Endodermal cell (in vitro differentiated cells): ENCODE data around the gene INSR. TPM values are rescaled to one million over a fixed set of nuclear protein-coding genes. Genes with fewer than 3 reads are reported as not detected.

Source experiments
- DNase-seq: peaks from one replicate; pipeline ENCODE4 v3.0.0-alpha.2; 2017
- H3K27ac ChIP-seq: 2 replicates; pipeline ENCODE4 v1.5.1; 2013; ENCODE audit warnings: mild to moderate bottlenecking, low read depth, low read length, moderate library complexity
- H3K27me3 ChIP-seq: 2 replicates; pipeline ENCODE4 v1.6.1; 2013; ENCODE audit warnings: mild to moderate bottlenecking, low read length, moderate library complexity; ENCODE audit not compliant: insufficient read depth, control insufficient read depth, poor library complexity, severe bottlenecking
- H3K36me3 ChIP-seq: 2 replicates; pipeline ENCODE4 v1.7.0; 2013; ENCODE audit warnings: mild to moderate bottlenecking, low read length, moderate library complexity; ENCODE audit not compliant: control insufficient read depth, insufficient read depth
- H3K4me1 ChIP-seq: one replicate; pipeline ENCODE4 v1.7.0; 2013; ENCODE audit warnings: low read length; ENCODE audit not compliant: control insufficient read depth, insufficient read depth
- H3K4me3 ChIP-seq: 2 replicates; pipeline ENCODE4 v1.5.1; 2013; ENCODE audit warnings: mild to moderate bottlenecking, low read length, moderate library complexity
- H3K9ac ChIP-seq: 2 replicates; pipeline ENCODE4 v1.6.1; 2013; ENCODE audit warnings: mild to moderate bottlenecking, low read length, moderate library complexity; ENCODE audit not compliant: poor library complexity, severe bottlenecking; ENCODE audit errors: extremely low read depth
- H3K9me3 ChIP-seq: 2 replicates; pipeline ENCODE4 v1.6.1; 2013; ENCODE audit warnings: mild to moderate bottlenecking, low read length, moderate library complexity; ENCODE audit not compliant: control insufficient read depth
- H3K27ac Mint-ChIP-seq: 2 replicates; pipeline ENCODE4 v1.8.0; 2020; ENCODE audit warnings: mixed read lengths
- H3K27me3 Mint-ChIP-seq: 2 replicates; pipeline ENCODE4 v1.8.0; 2021; ENCODE audit warnings: mild to moderate bottlenecking, mixed read lengths; ENCODE audit not compliant: insufficient read depth
- H3K36me3 Mint-ChIP-seq: 2 replicates; pipeline ENCODE4 v1.8.0; 2020; ENCODE audit warnings: low read depth, mixed read lengths
- H3K4me1 Mint-ChIP-seq: 2 replicates; pipeline ENCODE4 v1.8.0; 2020; ENCODE audit warnings: mixed read lengths
- H3K4me3 Mint-ChIP-seq: 2 replicates; pipeline ENCODE4 v1.8.0; 2020; ENCODE audit warnings: mild to moderate bottlenecking, moderate library complexity, mixed read lengths
- H3K9me3 Mint-ChIP-seq: 2 replicates; pipeline ENCODE4 v1.8.0; 2020; ENCODE audit warnings: mild to moderate bottlenecking, mixed read lengths
- WGBS, 2 experiments: methylation state at CpG; one replicate each; pipeline versions ENCODE4 v1.1.5 to v1.1.7; 2013; ENCODE audit warnings: missing lambda C conversion rate in 2 of 2, mixed read lengths in 1 of 2; ENCODE audit not compliant: insufficient coverage in 1 of 2, insufficient read length in 1 of 2; 5-methylcytosine and 5-hydroxymethylcytosine counted together
- total RNA-seq, 2 donors: library from RNA; stranded (reverse); fragmentation: NEBNext Ultra II Directional in 1 of 2; extraction: Animal tissue kit (Norgen Biotek cat#: 25700) in 1 of 2; gene quantifications; 2 replicates in 1 of 2; 3 replicates in 1 of 2; pipeline ENCODE4 v1.2.1, GENCODE V29; 2021
- TF ChIP-seq, protein P1 (sequence below): fragments of 200-600 bp; sonication (generic); conservative IDR thresholded peaks from 2 replicates; pipeline ENCODE4 v1.5.0; 2021; ENCODE audit warnings: antibody characterized with exemption, mild to moderate bottlenecking

INSR gene
- total RNA-seq, 2 donors from 2014 or later: 31.3 to 31.5 TPM

DNA sequence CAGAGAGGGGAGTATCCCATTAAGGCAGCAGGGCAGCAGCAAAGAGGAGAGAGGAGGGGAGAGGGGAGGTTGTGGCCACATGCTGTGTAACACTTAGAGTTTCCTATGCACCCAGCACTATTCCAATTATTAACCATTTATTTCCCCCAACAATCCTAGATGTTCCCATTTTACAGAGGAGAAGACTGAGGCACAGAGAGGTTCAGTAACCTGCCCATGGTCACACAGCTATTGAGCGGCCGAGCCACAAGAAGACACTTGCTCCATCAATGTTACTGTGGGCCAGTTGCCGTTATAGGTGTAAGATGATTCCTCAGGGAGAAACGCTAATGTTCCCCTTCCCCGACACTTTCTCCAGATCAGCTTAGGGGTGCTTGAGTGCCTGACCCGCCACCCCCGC is 69.2 kb downstream of the INSR start:
- no peak overlapping the region for H3K27ac Mint-ChIP-seq
- Histone ChIP-seq H3K4me3 (no peak overlapping the region), H3K9ac (no peak overlapping the region), H3K36me3 (no peaks in the 10 kb centered on the region), H3K27ac (no peak overlapping the region), H3K27me3 (no peaks in the 10 kb centered on the region), H3K4me1 (no peaks in the 10 kb centered on the region), H3K9me3 (no peaks in the 10 kb centered on the region)
- no peaks in the 10 kb centered on the region for H3K36me3 Mint-ChIP-seq
- WGBS, 2 experiments: 88 to 93% methylated on average over 5 to 7 of the region's 7 CpGs
- H3K9me3 Mint-ChIP-seq: no peaks in the 10 kb centered on the region
- H3K27me3 Mint-ChIP-seq: no peaks in the 10 kb centered on the region
- peaks cover 5% of the 10 kb centered on the region for H3K4me1 Mint-ChIP-seq
- no peak overlapping the region for H3K4me3 Mint-ChIP-seq
- DNase-seq: no peak
- TF ChIP-seq, protein P1, sequence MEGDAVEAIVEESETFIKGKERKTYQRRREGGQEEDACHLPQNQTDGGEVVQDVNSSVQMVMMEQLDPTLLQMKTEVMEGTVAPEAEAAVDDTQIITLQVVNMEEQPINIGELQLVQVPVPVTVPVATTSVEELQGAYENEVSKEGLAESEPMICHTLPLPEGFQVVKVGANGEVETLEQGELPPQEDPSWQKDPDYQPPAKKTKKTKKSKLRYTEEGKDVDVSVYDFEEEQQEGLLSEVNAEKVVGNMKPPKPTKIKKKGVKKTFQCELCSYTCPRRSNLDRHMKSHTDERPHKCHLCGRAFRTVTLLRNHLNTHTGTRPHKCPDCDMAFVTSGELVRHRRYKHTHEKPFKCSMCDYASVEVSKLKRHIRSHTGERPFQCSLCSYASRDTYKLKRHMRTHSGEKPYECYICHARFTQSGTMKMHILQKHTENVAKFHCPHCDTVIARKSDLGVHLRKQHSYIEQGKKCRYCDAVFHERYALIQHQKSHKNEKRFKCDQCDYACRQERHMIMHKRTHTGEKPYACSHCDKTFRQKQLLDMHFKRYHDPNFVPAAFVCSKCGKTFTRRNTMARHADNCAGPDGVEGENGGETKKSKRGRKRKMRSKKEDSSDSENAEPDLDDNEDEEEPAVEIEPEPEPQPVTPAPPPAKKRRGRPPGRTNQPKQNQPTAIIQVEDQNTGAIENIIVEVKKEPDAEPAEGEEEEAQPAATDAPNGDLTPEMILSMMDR: no peak

GRCh38 chr19:7224209-7224686 is 70.0 kb downstream of the INSR start:
- Histone ChIP-seq H3K27ac (no peak overlapping the region), H3K27me3 (no peaks in the 10 kb centered on the region), H3K9me3 (no peaks in the 10 kb centered on the region), H3K9ac (no peak overlapping the region), H3K4me1 (no peaks in the 10 kb centered on the region), H3K4me3 (no peak overlapping the region), H3K36me3 (no peaks in the 10 kb centered on the region)
- no peaks in the 10 kb centered on the region for H3K36me3 Mint-ChIP-seq
- peaks cover 5% of the 10 kb centered on the region for H3K4me1 Mint-ChIP-seq
- no peaks in the 10 kb centered on the region for H3K27me3 Mint-ChIP-seq
- no peaks in the 10 kb centered on the region for H3K9me3 Mint-ChIP-seq
- DNase-seq: no peak
- WGBS, 2 experiments: 86 to 91% methylated on average over 11 to 18 of the region's 18 CpGs
- no peak overlapping the region for H3K4me3 Mint-ChIP-seq
- H3K27ac Mint-ChIP-seq: peak overlapping the region; percentile 42
- TF ChIP-seq, protein P1: no peak

DNA sequence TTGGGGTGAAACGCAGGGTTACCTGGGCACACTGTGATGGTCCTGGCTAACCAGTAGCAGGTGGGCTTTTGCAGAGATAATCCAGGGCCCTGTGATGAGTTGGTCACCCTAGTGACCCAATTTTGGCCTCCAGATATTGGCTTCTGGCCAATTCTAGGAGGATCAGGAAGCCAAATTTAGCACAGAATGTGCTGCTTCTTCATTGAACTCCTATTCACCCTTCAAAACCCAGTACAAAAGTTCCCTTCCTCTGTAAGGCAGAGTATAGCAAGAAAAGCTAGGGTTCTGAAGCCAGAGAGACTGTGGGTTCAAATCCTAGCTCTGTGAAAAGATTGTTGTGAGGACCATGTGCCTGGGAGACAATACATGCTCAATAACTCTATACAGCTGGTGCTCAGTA is 70.8 kb downstream of the INSR start:
- H3K4me1 ChIP-seq: no peaks in the 10 kb centered on the region
- Mint-ChIP-seq H3K9me3 (no peaks in the 10 kb centered on the region), H3K27me3 (no peaks in the 10 kb centered on the region), H3K27ac (no peak overlapping the region), H3K4me3 (no peak overlapping the region), H3K36me3 (no peaks in the 10 kb centered on the region), H3K4me1 (peaks cover 5% of the 10 kb centered on the region)
- H3K9me3 ChIP-seq: no peaks in the 10 kb centered on the region
- H3K36me3 ChIP-seq: no peaks in the 10 kb centered on the region
- H3K27me3 ChIP-seq: no peaks in the 10 kb centered on the region
- no peak overlapping the region for H3K9ac ChIP-seq
- 91 to 92% methylated on average over 1 of the region's 1 CpG for WGBS, 2 experiments
- TF ChIP-seq, protein P1: no peak
- no peak overlapping the region for H3K27ac ChIP-seq
- no peak for DNase-seq
- no peak overlapping the region for H3K4me3 ChIP-seq
